SU-DHL-6 (cell line): ENCODE data around the gene C1orf35.

Experiments
- EZH2phosphoT487 ChIP-seq: fragments of 200-600 bp; sonication (generic), shearing (Covaris generic); conservative IDR thresholded peaks from 2 replicates; pipeline ENCODE4 v1.6.1; 2018; ENCODE audit warnings: mild to moderate bottlenecking, antibody characterized with exemption, low read length, moderate library complexity, mixed read lengths
- TF ChIP-seq, protein P1 (sequence below): fragments of 200-600 bp; sonication (generic); IDR thresholded peaks from one replicate; pipeline ENCODE4 v1.5.1; 2017; ENCODE audit warnings: antibody characterized with exemption, mild to moderate bottlenecking, low read length, moderate library complexity; ENCODE audit not compliant: insufficient read depth, poor library complexity, severe bottlenecking

- TF ChIP-seq, protein P1, sequence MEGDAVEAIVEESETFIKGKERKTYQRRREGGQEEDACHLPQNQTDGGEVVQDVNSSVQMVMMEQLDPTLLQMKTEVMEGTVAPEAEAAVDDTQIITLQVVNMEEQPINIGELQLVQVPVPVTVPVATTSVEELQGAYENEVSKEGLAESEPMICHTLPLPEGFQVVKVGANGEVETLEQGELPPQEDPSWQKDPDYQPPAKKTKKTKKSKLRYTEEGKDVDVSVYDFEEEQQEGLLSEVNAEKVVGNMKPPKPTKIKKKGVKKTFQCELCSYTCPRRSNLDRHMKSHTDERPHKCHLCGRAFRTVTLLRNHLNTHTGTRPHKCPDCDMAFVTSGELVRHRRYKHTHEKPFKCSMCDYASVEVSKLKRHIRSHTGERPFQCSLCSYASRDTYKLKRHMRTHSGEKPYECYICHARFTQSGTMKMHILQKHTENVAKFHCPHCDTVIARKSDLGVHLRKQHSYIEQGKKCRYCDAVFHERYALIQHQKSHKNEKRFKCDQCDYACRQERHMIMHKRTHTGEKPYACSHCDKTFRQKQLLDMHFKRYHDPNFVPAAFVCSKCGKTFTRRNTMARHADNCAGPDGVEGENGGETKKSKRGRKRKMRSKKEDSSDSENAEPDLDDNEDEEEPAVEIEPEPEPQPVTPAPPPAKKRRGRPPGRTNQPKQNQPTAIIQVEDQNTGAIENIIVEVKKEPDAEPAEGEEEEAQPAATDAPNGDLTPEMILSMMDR = no peak
- TF ChIP-seq EZH2phosphoT487 = no peak
Observed at GRCh38 chr1:228143480-228144192, 40.5 kb upstream of the C1orf35 start.
